Adrenal gland (tissue), 12 donors: Measurements from ENCODE around the gene EXOC4. TPM values are rescaled to one million over a fixed set of nuclear protein-coding genes. Genes with fewer than 3 reads are reported as not detected.
A peak's percentile ranks its signal among the peaks of the same experiment; 100 is the strongest.

Source experiments
- DNase-seq, 7 donors: peaks; one replicate each; pipeline ENCODE4 v3.0.0-alpha.2; 2019 to 2020
- H3K27ac ChIP-seq, 5 donors: fragments of 200-600 bp; sonication (generic) in 4 of 5; 1 replicate in 3 of 5; 2 replicates in 2 of 5; pipeline versions ENCODE4 v1.5.1 to v1.8.0; 2016 to 2020; ENCODE audit warnings: mild to moderate bottlenecking in 1 of 5
- H3K27me3 ChIP-seq: fragments of 200-600 bp; 2 replicates; pipeline ENCODE4 v1.8.0; 2021
- H3K36me3 ChIP-seq, 2 donors: fragments of 200-600 bp; replicated peaks in 1 of 2; 1 replicate in 1 of 2; 2 replicates in 1 of 2; pipeline versions ENCODE4 v1.5.1 to v1.8.0; 2018 to 2022
- H3K4me1 ChIP-seq, 2 donors: fragments of 200-600 bp; replicated peaks in 1 of 2; 1 replicate in 1 of 2; 2 replicates in 1 of 2; pipeline versions ENCODE4 v1.5.1 to v1.8.0; 2018 to 2021
- H3K4me3 ChIP-seq, 4 donors: fragments of 200-600 bp; sonication (generic) in 3 of 4; one replicate each; pipeline ENCODE4 v1.5.1; 2016 to 2018
- H3K9me3 ChIP-seq, 3 donors: fragments of 200-600 bp; sonication (generic) in 1 of 3; replicated peaks in 1 of 3; 1 replicate in 2 of 3; 2 replicates in 1 of 3; pipeline versions ENCODE4 v1.5.1 to v1.8.0; 2016 to 2021
- POLR2A ChIP-seq, 2 donors: fragments of 450-650 bp; IDR thresholded peaks; one replicate each; pipeline ENCODE4 v1.6.1; 2017; ENCODE audit warnings: antibody characterized with exemption in 2 of 2, mild to moderate bottlenecking in 2 of 2, moderate library complexity in 1 of 2
- WGBS, 4 donors: extraction: QIAGEN DNeasy Blood & Tissue Kit in 2 of 4; methylation state at CpG; one replicate each; pipeline versions ENCODE4 v1.1.5 to v1.1.7; 2013 to 2017; 5-methylcytosine and 5-hydroxymethylcytosine counted together
- intact Hi-C, 2 donors: fragments of 100-400 bp; cut with DNase I; formaldehyde crosslinking; loops; one replicate each; pipeline versions ENCODE4 v1.14.1 to v1.15.0; 2022 to 2023
- polyA plus RNA-seq, 3 donors: library from polyadenylated mRNA; stranded (reverse); fragments of 200-250 nt in 2 of 3; fragments of 350-450 nt in 1 of 3; fragmentation: Illumina TruSeq in 1 of 3; extraction: RNeasy Lipid Tissue Mini Kit (QIAGEN cat#74804) in 1 of 3; gene quantifications; one replicate each; pipeline ENCODE4 v1.2.3, GENCODE V29; 2013 to 2014
- total RNA-seq, 9 donors: library from RNA; depleted of rRNA in 4 of 9; stranded (reverse); fragments of >200 nt in 4 of 9; fragments of 120-200 nt in 1 of 9; fragmentation: NEBNext Ultra II Directional in 1 of 9; extraction: Animal tissue kit (Norgen Biotek cat#: 25700) in 1 of 9; gene quantifications; one replicate each; pipeline versions ENCODE4 v1.1.0 to v1.2.4, GENCODE V29; 2013 to 2023
- TF ChIP-seq, protein P1 (sequence below), 6 experiments: fragments of 450-650 bp in 4 of 6; fragments of 200-600 bp in 2 of 6; sonication (generic) in 1 of 6; IDR thresholded peaks; 1 replicate in 5 of 6; 2 replicates in 1 of 6; pipeline versions ENCODE4 v1.5.1 to v1.8.0; 2016 to 2021; ENCODE audit warnings: antibody characterized with exemption in 6 of 6, mild to moderate bottlenecking in 2 of 6, moderate library complexity in 1 of 6
- donor health status: healthy with polysubstance abuse.
- donor health status: Bipolar disorder and iron deficiency.
- donor health status: DM: yes; HTN: yes; CAD: no.
- donor health status: DM: no; HTN: no; CAD: no.
- donor health status: DM: no; HTN: no; CAD: no.
- donor health status: DM: yes; HTN: yes; CAD: no.

The EXOC4 gene
- total and polyA plus RNA-seq, 12 donors: 12.5 to 93.8 (median 67.4) TPM

DNA sequence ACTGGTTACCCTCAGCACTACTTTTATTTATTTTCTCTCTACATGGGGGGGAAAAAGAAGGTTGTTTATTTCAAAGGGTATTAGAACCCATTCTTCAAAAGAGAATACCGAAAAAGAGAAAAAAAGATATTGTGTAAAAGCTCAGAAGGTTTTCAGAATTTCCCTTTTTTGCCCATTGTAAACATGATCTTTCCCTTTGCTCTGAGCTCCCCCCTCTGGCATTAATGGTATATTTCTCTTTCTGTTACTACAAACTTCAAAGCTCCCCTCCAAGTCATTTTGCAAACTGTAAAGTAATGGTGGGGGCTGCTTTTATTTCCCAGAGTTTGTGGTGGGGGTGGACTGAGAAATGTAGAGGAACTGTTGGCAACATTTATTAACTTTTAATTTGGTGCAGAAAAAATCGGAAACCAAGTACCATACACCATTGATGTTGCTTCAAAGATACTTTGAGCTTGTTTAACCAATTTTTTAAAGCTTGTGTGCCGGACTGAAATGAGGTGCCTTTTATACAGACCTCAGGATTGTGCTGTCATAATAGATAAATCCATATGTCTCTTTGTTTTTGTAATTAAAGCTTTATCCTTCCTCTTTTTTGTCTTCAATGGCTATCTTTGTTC, 181.5 kb downstream of the EXOC4 start:
- Histone ChIP-seq H3K4me1 (peaks cover 0 to 15% of the 10 kb centered on the region in 2 donors), H3K27ac (no peak overlapping the region), H3K36me3 (no peaks in the 10 kb centered on the region), H3K27me3 (no peaks in the 10 kb centered on the region), H3K4me3 (no peak overlapping the region), H3K9me3 (no peaks in the 10 kb centered on the region)
- peak in 1 of 7 donors; percentile 7 for DNase-seq
- WGBS, 4 donors: 44 to 53% (median 49%) methylated on average over 3 of the region's 3 CpGs
- no peak for TF ChIP-seq POLR2A (IDR thresholded peaks at IDR 0.05)
- TF ChIP-seq, protein P1, sequence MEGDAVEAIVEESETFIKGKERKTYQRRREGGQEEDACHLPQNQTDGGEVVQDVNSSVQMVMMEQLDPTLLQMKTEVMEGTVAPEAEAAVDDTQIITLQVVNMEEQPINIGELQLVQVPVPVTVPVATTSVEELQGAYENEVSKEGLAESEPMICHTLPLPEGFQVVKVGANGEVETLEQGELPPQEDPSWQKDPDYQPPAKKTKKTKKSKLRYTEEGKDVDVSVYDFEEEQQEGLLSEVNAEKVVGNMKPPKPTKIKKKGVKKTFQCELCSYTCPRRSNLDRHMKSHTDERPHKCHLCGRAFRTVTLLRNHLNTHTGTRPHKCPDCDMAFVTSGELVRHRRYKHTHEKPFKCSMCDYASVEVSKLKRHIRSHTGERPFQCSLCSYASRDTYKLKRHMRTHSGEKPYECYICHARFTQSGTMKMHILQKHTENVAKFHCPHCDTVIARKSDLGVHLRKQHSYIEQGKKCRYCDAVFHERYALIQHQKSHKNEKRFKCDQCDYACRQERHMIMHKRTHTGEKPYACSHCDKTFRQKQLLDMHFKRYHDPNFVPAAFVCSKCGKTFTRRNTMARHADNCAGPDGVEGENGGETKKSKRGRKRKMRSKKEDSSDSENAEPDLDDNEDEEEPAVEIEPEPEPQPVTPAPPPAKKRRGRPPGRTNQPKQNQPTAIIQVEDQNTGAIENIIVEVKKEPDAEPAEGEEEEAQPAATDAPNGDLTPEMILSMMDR (IDR thresholded peaks at IDR 0.05): peak in 5 of 6 experiments; percentile 40 to 58 (median 52)
- intact Hi-C loops: no loop called here

DNA sequence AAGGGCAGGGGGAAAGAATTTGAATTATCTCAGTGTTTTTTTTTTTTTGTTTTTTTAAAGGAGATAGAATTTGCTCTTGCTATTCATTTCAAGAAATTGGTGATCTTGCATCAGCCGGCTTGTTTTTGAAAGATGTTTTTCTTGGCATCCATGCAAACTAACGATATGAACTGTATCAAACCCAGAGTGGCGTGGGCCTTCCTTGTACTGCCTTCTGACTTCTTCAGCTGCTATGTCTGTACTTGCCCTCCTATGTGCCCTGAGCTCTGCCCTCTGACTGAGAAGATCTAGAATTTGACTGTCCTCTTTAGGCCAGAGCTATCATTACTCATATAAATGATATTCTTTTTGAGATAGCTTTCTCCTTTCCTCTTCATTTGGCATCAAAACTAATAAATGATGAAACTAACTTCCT, 183.1 kb downstream of the EXOC4 start:
- no peak overlapping the region for H3K27ac ChIP-seq
- TF ChIP-seq, protein P1 (IDR thresholded peaks at IDR 0.05): no peak
- TF ChIP-seq POLR2A (IDR thresholded peaks at IDR 0.05): no peak
- no peaks in the 10 kb centered on the region for H3K36me3 ChIP-seq
- no peak overlapping the region for H3K4me3 ChIP-seq
- DNase-seq: peak in 6 of 7 donors; percentile 35 to 66 (median 41)
- peaks cover 0 to 15% of the 10 kb centered on the region in 2 donors for H3K4me1 ChIP-seq
- WGBS, 4 donors: 38 to 49% (median 45%) methylated on average over 3 of the region's 3 CpGs
- H3K9me3 ChIP-seq: no peaks in the 10 kb centered on the region
- intact Hi-C loops: no loop called here
- H3K27me3 ChIP-seq: no peaks in the 10 kb centered on the region

DNA sequence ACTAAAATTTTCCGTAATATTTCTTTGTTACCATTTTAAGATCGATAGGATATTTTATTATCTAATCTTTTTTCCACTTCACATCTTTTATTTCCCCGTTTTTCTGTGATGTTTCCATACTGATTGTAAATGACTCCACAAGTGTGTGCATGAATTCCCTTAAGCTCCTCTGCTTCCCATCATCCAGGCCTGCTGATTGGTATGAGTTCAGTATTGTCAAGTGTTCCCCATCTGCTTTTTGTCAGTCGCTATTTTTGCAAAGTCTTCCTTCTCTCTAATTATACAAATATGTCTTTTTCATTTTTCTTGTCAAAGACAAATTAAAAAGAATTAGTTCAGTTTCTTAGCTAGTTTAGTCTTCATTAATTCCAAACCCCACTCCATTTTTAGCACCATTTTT, 184.7 kb downstream of the EXOC4 start:
- Histone ChIP-seq H3K9me3 (no peaks in the 10 kb centered on the region), H3K4me1 (peaks cover 0 to 15% of the 10 kb centered on the region in 2 donors), H3K27me3 (no peaks in the 10 kb centered on the region), H3K4me3 (no peak overlapping the region), H3K36me3 (no peaks in the 10 kb centered on the region), H3K27ac (no peak overlapping the region)
- no peak for DNase-seq
- TF ChIP-seq, protein P1 (IDR thresholded peaks at IDR 0.05): no peak
- no peak for TF ChIP-seq POLR2A (IDR thresholded peaks at IDR 0.05)
- 92 to 96% (median 94%) methylated on average over 4 of the region's 4 CpGs for WGBS, 4 donors
- intact Hi-C loops: no loop called here

DNA sequence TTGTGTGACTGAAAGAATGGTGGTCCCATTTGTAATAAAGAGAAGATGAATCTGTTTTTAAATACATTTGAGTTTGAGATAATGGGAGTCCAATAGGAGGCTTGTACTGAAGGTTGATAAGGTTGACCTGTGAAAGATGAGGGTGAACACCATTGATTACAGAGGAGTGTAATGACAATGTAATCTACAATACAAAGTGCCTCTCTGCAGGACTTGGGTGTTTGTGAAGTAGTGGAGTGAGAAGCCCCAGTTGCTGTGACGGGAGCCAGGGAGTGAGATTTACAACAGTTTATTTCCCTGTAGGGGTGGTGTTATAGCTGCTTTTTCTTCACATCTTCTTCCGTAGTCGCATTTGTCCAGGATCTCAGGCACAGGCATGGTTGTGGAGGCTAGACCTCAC, 189.9 kb downstream of the EXOC4 start:
- intact Hi-C loops: no loop called here
- DNase-seq: no peak
- H3K4me3 ChIP-seq: no peak overlapping the region
- H3K36me3 ChIP-seq: no peaks in the 10 kb centered on the region
- H3K27ac ChIP-seq: no peak overlapping the region
- WGBS, 4 donors: 87 to 96% (median 94%) methylated on average over 3 of the region's 3 CpGs
- H3K4me1 ChIP-seq: no peaks in the 10 kb centered on the region
- no peaks in the 10 kb centered on the region for H3K9me3 ChIP-seq
- no peaks in the 10 kb centered on the region for H3K27me3 ChIP-seq
- TF ChIP-seq POLR2A (IDR thresholded peaks at IDR 0.05): no peak
- TF ChIP-seq, protein P1 (IDR thresholded peaks at IDR 0.05): no peak
